Measurements from ENCODE around the gene ULK3.
A peak's percentile ranks its signal among the peaks of the same experiment; 100 is the strongest.

The ULK3 gene

GRCh38 chr15:74873036-74873755 lies 30.2 kb upstream of the ULK3 start, which contains the start of gene SCAMP2:
SCAMP2 (minus strand) TSS chr15:74873365; CDS start chr15:74873255, 110 bp downstream.
- peak within 1 kb of the TSS; percentile 99 for H3K4me3 ChIP-seq (ENCODE audit: low read depth, low read length)
- DNase-seq (ENCODE audit: low read depth), result peak; percentile 96
- TF ChIP-seq CTCF (IDR thresholded peaks at IDR 0.05; ENCODE audit: insufficient read depth, low read depth, low read length, missing control alignments), result no peak

GRCh38 chr15:74872702-74873035 lies 29.7 kb upstream of the ULK3 start:
- DNase-seq (ENCODE audit: low read depth), result no peak
- no peak for TF ChIP-seq CTCF (IDR thresholded peaks at IDR 0.05; ENCODE audit: insufficient read depth, low read depth, low read length, missing control alignments)
- peak overlapping the region; percentile 99 for H3K4me3 ChIP-seq (ENCODE audit: low read depth, low read length)

GRCh38 chr15:74870436-74871215 lies 27.7 kb upstream of the ULK3 start:
- no peak for TF ChIP-seq CTCF (IDR thresholded peaks at IDR 0.05; ENCODE audit: insufficient read depth, low read depth, low read length, missing control alignments)

GRCh38 chr15:74869726-74870407 lies 26.9 kb upstream of the ULK3 start:
- peak; percentile 96 for DNase-seq (ENCODE audit: low read depth)
- TF ChIP-seq CTCF (IDR thresholded peaks at IDR 0.05; ENCODE audit: insufficient read depth, low read depth, low read length, missing control alignments), result no peak
- H3K4me3 ChIP-seq (ENCODE audit: low read depth, low read length), result peak overlapping the region; percentile 99

More at GRCh38 chr15:74870436-74871215, 27.7 kb upstream of the ULK3 start:
- DNase-seq (ENCODE audit: low read depth), result peak; percentile 43
- peak overlapping the region; percentile 99 for H3K4me3 ChIP-seq (ENCODE audit: low read depth, low read length)

- no peak for DNase-seq (ENCODE audit: low read depth)
- TF ChIP-seq CTCF (IDR thresholded peaks at IDR 0.05; ENCODE audit: insufficient read depth, low read depth, low read length, missing control alignments), result no peak
- H3K4me3 ChIP-seq (ENCODE audit: low read depth, low read length), result peak overlapping the region; percentile 34
Observed at GRCh38 chr15:74869372-74869725, 26.4 kb upstream of the ULK3 start.

GRCh38 chr15:74868059-74868458 lies 25.1 kb upstream of the ULK3 start:
- TF ChIP-seq CTCF (IDR thresholded peaks at IDR 0.05; ENCODE audit: insufficient read depth, low read depth, low read length, missing control alignments), result no peak
- no peak for DNase-seq (ENCODE audit: low read depth)
- H3K4me3 ChIP-seq (ENCODE audit: low read depth, low read length), result no peak overlapping the region
